ENCODE results near the gene IGSF8. TPM values are rescaled to one million over a fixed set of nuclear protein-coding genes. Genes with fewer than 3 reads are reported as not detected.

Gene IGSF8
- total and polyA plus RNA-seq, 4 donors: 38.5 to 80.3 (median 62.4) TPM

DNA sequence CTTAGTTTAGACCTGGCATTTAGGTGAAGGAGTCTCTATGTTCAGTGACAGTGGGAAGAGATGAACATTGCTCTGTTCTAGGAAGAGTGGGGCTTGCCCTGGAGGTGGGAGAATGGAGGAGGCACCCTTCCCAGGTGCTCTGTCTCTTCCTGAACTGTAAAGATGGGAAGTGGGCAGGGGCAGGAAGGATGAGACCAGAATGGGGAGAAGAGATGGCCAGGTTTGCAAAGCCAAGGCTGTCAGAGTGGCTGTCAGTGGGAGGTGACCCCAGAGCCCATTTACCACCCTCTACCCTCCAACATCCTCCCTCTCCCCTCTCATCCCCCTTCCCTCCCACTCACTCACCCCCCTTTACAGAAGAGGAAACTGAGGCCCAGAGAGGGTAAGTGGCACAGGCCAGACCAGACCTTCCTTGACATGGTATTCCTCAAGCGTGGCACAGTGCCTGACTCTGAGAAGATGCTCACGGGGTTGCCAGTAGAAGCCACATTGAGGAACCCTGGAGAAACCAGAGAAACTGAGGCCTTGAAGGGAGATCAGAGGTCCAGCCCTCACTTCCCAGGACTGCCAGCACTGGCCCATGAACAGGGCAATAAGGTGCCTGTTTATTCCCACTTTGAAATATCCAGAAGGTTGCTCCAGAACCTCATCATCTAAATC lies 1.4 kb upstream of the IGSF8 start:
- no peaks in the 10 kb centered on the region for H3K27me3 ChIP-seq (ENCODE audit: control insufficient read depth, insufficient read depth, low read length)
- peaks cover 69% of the 10 kb centered on the region for H3K4me1 ChIP-seq (ENCODE audit: control insufficient read depth, insufficient read depth, low read length)
- no peak for DNase-seq (ENCODE audit: low read depth in 4 of 6, low spot score in 6 of 6)
- H3K36me3 ChIP-seq (ENCODE audit: control insufficient read depth, insufficient read depth, low read length): peaks cover 10% of the 10 kb centered on the region
- H3K4me3 ChIP-seq (ENCODE audit: low read depth, low read length): no peak overlapping the region
- 96% methylated on average over 2 of the region's 2 CpGs for WGBS (ENCODE audit: insufficient coverage)
- H3K9me3 ChIP-seq (ENCODE audit: control insufficient read depth, insufficient read depth, low read length): no peaks in the 10 kb centered on the region
- H3K27ac ChIP-seq (ENCODE audit: low read depth, low read length): peak overlapping the region; percentile 88

DNA sequence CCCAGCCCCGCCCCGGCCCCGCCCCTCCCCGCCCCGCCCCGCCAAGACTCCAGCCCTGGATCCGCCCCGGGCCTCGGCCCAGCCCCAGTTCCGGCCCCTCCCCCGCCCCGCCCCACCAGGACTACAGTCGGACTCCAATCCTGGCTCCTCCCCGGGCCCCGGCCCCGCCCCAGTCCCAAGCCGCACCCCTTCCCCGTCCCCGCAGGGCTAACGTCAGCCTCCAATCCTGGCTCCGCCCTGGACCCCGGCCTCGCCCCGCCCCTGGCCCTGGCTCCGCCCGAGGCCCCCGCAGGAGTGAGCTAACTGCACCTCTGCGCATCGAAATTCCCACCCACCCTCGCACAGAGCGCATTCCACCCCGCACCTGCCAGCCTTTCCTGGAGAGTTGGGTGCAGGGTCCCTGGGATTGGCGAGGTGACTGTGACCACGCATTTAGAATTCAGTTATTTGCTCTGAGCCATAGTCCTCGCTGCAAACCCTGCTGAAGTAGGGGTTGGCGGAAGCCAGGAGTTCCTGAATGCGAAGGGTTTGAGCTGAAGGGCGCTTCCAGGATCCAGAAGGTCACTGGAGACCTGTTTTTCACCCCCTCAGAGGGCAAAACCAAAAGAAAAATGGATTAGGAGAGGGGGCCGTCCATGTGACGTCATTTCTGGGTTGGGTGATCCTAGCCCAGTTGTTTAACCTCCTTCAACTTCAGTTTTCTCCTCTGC lies 588 bp upstream of the IGSF8 start:
- peak in 4 of 6 donors; percentile 83 to 98 (median 93) for DNase-seq (ENCODE audit: low read depth in 4 of 6, low spot score in 6 of 6)
- peak overlapping the region; percentile 48 for H3K4me3 ChIP-seq (ENCODE audit: low read depth, low read length)
- 7% methylated on average over 18 of the region's 40 CpGs for WGBS (ENCODE audit: insufficient coverage)
- peaks cover 14% of the 10 kb centered on the region for H3K36me3 ChIP-seq (ENCODE audit: control insufficient read depth, insufficient read depth, low read length)
- H3K27ac ChIP-seq (ENCODE audit: low read depth, low read length): peak overlapping the region; percentile 88
- H3K9me3 ChIP-seq (ENCODE audit: control insufficient read depth, insufficient read depth, low read length): no peaks in the 10 kb centered on the region
- H3K27me3 ChIP-seq (ENCODE audit: control insufficient read depth, insufficient read depth, low read length): no peaks in the 10 kb centered on the region
- peaks cover 61% of the 10 kb centered on the region for H3K4me1 ChIP-seq (ENCODE audit: control insufficient read depth, insufficient read depth, low read length)

DNA sequence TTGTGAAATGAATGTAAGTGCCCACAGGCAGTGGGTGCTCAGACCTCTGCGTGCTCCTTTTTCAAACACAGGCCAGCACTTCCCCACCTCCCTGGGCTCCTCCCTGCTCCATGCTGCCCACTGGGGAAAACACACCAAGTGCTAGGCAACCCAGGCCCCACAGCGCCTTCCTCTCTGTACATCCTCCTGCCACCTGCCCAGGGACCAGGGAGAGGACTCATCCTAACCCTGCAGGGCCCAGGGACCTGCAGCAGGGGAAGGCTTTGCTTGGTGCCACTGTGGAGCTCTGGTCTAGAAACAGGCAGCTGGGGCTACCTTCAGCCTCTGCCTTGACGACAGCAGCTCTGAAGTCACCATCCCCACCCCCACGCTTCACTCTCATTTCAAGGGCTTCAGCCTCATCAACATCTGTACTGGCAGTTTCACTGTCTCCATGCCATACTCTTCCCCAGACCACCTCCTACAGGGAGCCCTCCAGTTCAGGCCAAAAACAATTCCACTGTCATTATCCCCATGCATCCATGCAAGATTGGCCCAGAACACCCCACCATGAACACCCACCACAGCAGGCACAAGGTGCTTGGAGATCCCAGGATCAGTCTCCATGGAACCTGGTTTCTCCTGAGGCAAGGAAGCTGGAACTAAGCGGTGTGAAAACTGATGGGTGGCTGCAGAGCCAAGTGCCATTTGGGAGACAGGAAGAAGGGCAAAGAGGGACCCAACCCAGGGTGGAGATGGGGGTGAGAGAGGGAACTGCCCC lies 1.1 kb downstream of the IGSF8 start:
- Histone ChIP-seq H3K4me3 (ENCODE audit: low read depth, low read length) (peak overlapping the region; percentile 64), H3K27me3 (ENCODE audit: control insufficient read depth, insufficient read depth, low read length) (no peaks in the 10 kb centered on the region), H3K27ac (ENCODE audit: low read depth, low read length) (no peak overlapping the region), H3K36me3 (ENCODE audit: control insufficient read depth, insufficient read depth, low read length) (peaks cover 30% of the 10 kb centered on the region), H3K9me3 (ENCODE audit: control insufficient read depth, insufficient read depth, low read length) (no peaks in the 10 kb centered on the region), H3K4me1 (ENCODE audit: control insufficient read depth, insufficient read depth, low read length) (peaks cover 53% of the 10 kb centered on the region)
- WGBS (ENCODE audit: insufficient coverage): 53% methylated on average over 5 of the region's 5 CpGs
- no peak for DNase-seq (ENCODE audit: low read depth in 4 of 6, low spot score in 6 of 6)

DNA sequence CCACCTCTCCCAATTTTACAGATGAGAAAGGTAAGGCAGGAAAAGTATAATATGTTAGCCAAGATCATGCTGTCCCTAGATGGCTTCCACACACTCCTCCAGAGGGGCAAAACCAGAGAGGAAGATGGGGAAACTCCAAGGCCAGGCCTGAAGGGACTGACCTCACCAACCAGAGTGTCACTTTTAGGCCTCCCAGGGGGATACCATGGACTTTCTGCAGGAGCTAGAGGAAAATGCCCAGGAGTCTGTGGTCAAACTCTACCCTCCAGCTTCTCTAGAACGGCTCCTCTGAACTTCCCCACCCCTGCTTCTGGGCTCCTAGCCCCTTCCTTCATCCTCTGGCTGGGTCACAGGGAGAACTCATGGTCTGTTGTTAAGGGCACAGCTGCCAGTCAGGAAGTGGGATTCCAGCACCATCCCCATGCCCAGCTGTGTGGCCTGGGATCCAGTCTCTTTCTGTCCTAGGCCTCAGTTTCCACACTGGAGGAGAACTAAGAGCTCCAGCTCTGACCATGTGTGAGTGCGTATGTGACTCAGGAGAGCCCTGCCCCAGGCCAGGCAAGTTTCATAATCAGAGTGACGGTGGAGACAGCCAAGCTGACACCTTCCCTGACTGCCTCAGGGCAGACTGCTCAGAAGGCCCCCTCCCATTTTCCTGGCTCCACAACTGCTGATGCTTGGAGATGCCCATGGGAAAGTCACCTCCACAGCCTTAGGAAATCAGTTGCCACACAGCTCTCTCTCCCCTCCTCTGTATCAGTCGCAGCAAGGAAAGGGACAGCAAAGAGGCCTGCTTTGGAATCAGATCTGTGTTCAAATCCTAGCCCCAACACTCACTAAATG lies 1.9 kb downstream of the IGSF8 start:
- DNase-seq (ENCODE audit: low read depth in 4 of 6, low spot score in 6 of 6): no peak
- Histone ChIP-seq H3K27me3 (ENCODE audit: control insufficient read depth, insufficient read depth, low read length) (no peaks in the 10 kb centered on the region), H3K4me3 (ENCODE audit: low read depth, low read length) (no peak overlapping the region), H3K9me3 (ENCODE audit: control insufficient read depth, insufficient read depth, low read length) (no peaks in the 10 kb centered on the region), H3K36me3 (ENCODE audit: control insufficient read depth, insufficient read depth, low read length) (peaks cover 39% of the 10 kb centered on the region), H3K4me1 (ENCODE audit: control insufficient read depth, insufficient read depth, low read length) (peaks cover 50% of the 10 kb centered on the region), H3K27ac (ENCODE audit: low read depth, low read length) (no peak overlapping the region)
- 75% methylated on average over 4 of the region's 4 CpGs for WGBS (ENCODE audit: insufficient coverage)

DNA sequence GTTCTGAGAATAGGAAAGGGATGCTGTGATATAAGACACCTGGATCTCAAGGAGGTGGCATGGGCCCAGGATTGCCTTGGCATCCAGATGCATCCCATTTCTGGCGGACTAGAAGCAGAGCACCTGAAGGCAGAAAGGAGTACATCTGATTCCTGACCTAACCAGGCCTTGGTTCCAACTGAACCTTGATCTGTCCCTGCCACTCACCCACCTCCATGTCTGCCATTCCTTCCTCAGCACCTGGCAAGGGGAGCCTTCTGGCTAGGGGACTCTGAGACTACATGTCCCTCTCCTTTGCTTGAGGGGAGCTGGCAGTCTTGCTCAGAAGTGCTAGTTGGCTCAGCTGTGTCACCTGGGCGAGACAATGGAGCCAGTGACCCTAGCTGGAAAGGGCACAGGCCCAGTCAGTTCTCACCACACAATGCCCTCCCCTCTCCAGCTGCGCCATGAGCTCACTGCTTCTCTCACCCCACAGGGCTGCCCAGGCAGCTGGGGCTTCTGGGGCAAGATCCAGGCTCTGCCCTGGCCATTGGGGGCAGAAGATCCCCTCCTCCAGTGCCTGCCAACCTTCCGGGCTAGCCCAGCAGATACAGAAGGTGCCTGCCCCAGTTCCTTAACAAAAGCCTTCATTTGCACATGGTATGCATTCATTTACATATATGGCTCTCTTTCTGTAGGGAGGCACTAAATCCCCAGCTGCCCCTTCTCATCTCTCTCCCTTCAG lies 2.9 kb downstream of the IGSF8 start:
- Histone ChIP-seq H3K27ac (ENCODE audit: low read depth, low read length) (no peak overlapping the region), H3K4me1 (ENCODE audit: control insufficient read depth, insufficient read depth, low read length) (peaks cover 47% of the 10 kb centered on the region), H3K27me3 (ENCODE audit: control insufficient read depth, insufficient read depth, low read length) (no peaks in the 10 kb centered on the region), H3K4me3 (ENCODE audit: low read depth, low read length) (no peak overlapping the region), H3K9me3 (ENCODE audit: control insufficient read depth, insufficient read depth, low read length) (no peaks in the 10 kb centered on the region), H3K36me3 (ENCODE audit: control insufficient read depth, insufficient read depth, low read length) (peaks cover 48% of the 10 kb centered on the region)
- DNase-seq (ENCODE audit: low read depth in 4 of 6, low spot score in 6 of 6): no peak
- WGBS (ENCODE audit: insufficient coverage): 83% methylated on average over 4 of the region's 4 CpGs

DNA sequence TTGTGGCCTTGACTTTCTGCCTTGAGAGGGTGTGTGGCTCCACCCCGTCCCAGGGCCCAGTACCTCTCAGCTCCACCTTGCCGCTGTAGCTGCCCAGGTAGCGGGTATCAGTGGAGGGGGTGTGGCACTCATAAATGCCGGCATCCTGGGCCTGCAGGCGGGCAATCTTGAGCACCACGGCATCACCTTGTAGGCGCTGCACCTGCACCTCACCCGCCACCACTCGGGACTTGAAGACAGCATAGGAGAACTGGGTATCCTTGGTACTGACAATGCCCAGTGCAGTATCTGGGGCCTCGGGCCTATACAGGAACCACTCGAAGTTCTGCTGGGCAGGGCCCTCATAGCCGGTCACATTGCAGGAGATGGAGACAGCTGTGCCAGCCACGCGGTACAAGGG lies 3.6 kb downstream of the IGSF8 start:
- peaks cover 56% of the 10 kb centered on the region for H3K36me3 ChIP-seq (ENCODE audit: control insufficient read depth, insufficient read depth, low read length)
- no peak overlapping the region for H3K27ac ChIP-seq (ENCODE audit: low read depth, low read length)
- H3K9me3 ChIP-seq (ENCODE audit: control insufficient read depth, insufficient read depth, low read length): no peaks in the 10 kb centered on the region
- DNase-seq (ENCODE audit: low read depth in 4 of 6, low spot score in 6 of 6): no peak
- WGBS (ENCODE audit: insufficient coverage): 96% methylated on average over 14 of the region's 14 CpGs
- H3K4me3 ChIP-seq (ENCODE audit: low read depth, low read length): no peak overlapping the region
- peaks cover 45% of the 10 kb centered on the region for H3K4me1 ChIP-seq (ENCODE audit: control insufficient read depth, insufficient read depth, low read length)
- no peaks in the 10 kb centered on the region for H3K27me3 ChIP-seq (ENCODE audit: control insufficient read depth, insufficient read depth, low read length)

DNA sequence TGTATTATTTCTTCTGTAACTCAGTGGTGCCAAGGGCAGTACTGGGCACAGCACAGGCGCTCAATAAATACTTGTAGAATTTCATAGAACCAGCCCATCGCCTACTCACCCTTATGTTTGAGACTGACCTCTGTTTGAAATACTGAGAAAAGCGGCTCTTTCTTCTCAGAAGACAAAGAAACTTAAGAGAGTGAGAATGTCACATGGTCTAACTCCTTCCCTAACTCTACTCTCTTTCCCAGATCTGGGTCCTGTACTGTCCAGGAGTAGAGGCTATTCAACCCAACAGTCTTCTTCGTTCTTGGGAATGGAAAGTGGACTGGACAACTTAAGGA lies 4.2 kb downstream of the IGSF8 start:
- Histone ChIP-seq H3K27ac (ENCODE audit: low read depth, low read length) (no peak overlapping the region), H3K27me3 (ENCODE audit: control insufficient read depth, insufficient read depth, low read length) (no peaks in the 10 kb centered on the region), H3K4me3 (ENCODE audit: low read depth, low read length) (no peak overlapping the region), H3K9me3 (ENCODE audit: control insufficient read depth, insufficient read depth, low read length) (no peaks in the 10 kb centered on the region), H3K36me3 (ENCODE audit: control insufficient read depth, insufficient read depth, low read length) (peaks cover 61% of the 10 kb centered on the region), H3K4me1 (ENCODE audit: control insufficient read depth, insufficient read depth, low read length) (peaks cover 44% of the 10 kb centered on the region)
- no CpG with 5 or more reads among the region's 4 CpGs for WGBS (ENCODE audit: insufficient coverage)
- DNase-seq (ENCODE audit: low read depth in 4 of 6, low spot score in 6 of 6): no peak

DNA sequence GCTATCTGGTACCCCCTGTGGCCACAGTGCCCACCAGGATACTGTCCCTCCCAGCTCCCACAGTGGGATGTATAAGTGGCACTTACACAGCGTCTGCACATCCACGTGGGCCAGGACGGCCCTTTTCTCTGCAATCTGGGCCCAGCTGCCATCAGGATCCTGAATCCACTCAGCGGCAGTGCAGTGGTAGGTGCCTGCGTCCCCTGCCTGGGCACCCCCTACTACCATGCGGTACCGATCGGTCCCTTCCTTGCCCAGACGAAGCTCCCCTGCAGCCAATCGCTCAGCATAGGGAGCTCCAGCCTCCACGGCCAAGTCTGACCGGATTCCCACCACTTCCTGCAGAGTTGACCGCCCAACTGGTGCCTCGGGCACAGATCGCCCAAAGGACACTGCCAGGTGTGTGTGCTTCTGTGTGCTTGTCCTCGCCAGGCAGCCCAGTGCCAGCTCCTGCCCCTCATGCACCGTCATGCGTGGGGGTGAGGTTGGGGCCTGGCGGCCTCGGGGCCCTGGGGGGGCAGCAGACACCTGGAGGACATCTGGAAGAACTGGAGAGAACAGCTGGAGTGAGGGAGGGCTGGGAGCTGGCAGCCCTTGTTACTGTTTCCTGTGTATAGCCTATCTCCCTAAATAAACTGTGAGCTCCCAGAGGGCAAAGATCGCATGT lies 4.7 kb downstream of the IGSF8 start:
- WGBS (ENCODE audit: insufficient coverage): 87% methylated on average over 20 of the region's 21 CpGs
- no peaks in the 10 kb centered on the region for H3K9me3 ChIP-seq (ENCODE audit: control insufficient read depth, insufficient read depth, low read length)
- DNase-seq (ENCODE audit: low read depth in 4 of 6, low spot score in 6 of 6): no peak
- H3K4me3 ChIP-seq (ENCODE audit: low read depth, low read length): no peak overlapping the region
- H3K36me3 ChIP-seq (ENCODE audit: control insufficient read depth, insufficient read depth, low read length): peaks cover 66% of the 10 kb centered on the region
- peaks cover 40% of the 10 kb centered on the region for H3K4me1 ChIP-seq (ENCODE audit: control insufficient read depth, insufficient read depth, low read length)
- H3K27me3 ChIP-seq (ENCODE audit: control insufficient read depth, insufficient read depth, low read length): no peaks in the 10 kb centered on the region
- no peak overlapping the region for H3K27ac ChIP-seq (ENCODE audit: low read depth, low read length)

All from spinal cord (tissue), 10 donors.